ENCODE measurements around the gene RB1. TPM values are rescaled to one million over a fixed set of nuclear protein-coding genes. Genes with fewer than 3 reads are reported as not detected.
A peak's percentile ranks its signal among the peaks of the same experiment; 100 is the strongest.

The RB1 gene
- 10 to 100 TPM; 40.2 to 41.3 TPM for total RNA-seq

- Mint-ChIP-seq H3K9me3 (no peaks in the 10 kb centered on the region), H3K4me1 (peaks cover 28% of the 10 kb centered on the region), H3K27ac (peak within 1 kb of the TSS; percentile 92), H3K36me3 (ENCODE audit: low read depth) (peaks cover 26% of the 10 kb centered on the region), H3K27me3 (no peaks in the 10 kb centered on the region), H3K4me3 (peak within 1 kb of the TSS; percentile 95)
- ChIA-PET CTCF (interaction anchor here (0.6 to 1.2 kb wide), 6 partner anchors 32 to 277 kb away, joined by 3 to 4 read pairs (median 4); partner anchors contain the start of gene RCBTB2), POLR2A (interaction anchor here (0.7 to 4.7 kb wide), 30 partner anchors 10 to 944 kb away, joined by 3 to 33 read pairs (median 6); partner anchors contain the start of genes CDADC1, CYSLTR2, FNDC3A and ITM2B)
- DNase-seq: peak; percentile 93
Observed at GRCh38 chr13:48303359-48304142, at the start of gene RB1. TSS of gene RB1 (plus strand) at chr13:48303751. CDS start at chr13:48303913, 162 bp downstream.

GRCh38 chr13:48253849-48254248, 49.7 kb upstream of the RB1 start:
- CTCF ChIA-PET: interaction anchor here (0.7 kb wide), 1 partner anchor 124 kb away, joined by 3 read pairs; no protein-coding TSS in a partner anchor

GRCh38 chr13:48255090-48255489, 48.5 kb upstream of the RB1 start:
- ChIA-PET POLR2A (no interaction called here), CTCF (interaction anchor here (0.6 kb wide), 1 partner anchor 41 kb away, joined by 3 read pairs; no protein-coding TSS in a partner anchor)
- no peak overlapping the region for H3K4me3 Mint-ChIP-seq
- H3K27ac Mint-ChIP-seq: no peak overlapping the region
- H3K27me3 Mint-ChIP-seq: no peaks in the 10 kb centered on the region
- peaks cover 61% of the 10 kb centered on the region for H3K36me3 Mint-ChIP-seq (ENCODE audit: low read depth)
- DNase-seq: no peak
- H3K4me1 Mint-ChIP-seq: peaks cover 1% of the 10 kb centered on the region
- no peaks in the 10 kb centered on the region for H3K9me3 Mint-ChIP-seq

More at GRCh38 chr13:48253849-48254248, 49.7 kb upstream of the RB1 start:
- no peaks in the 10 kb centered on the region for H3K9me3 Mint-ChIP-seq
- POLR2A ChIA-PET: no interaction called here
- H3K4me3 Mint-ChIP-seq: no peak overlapping the region
- peaks cover 5% of the 10 kb centered on the region for H3K4me1 Mint-ChIP-seq
- no peaks in the 10 kb centered on the region for H3K27me3 Mint-ChIP-seq
- DNase-seq: no peak
- peaks cover 56% of the 10 kb centered on the region for H3K36me3 Mint-ChIP-seq (ENCODE audit: low read depth)
- no peak overlapping the region for H3K27ac Mint-ChIP-seq

GRCh38 chr13:48255954-48256353, 47.6 kb upstream of the RB1 start:
- ChIA-PET POLR2A (interaction anchor here (1.2 kb wide), 1 partner anchor 23 kb away, joined by 4 read pairs; the partner anchor contains the start of gene ITM2B), CTCF (interaction anchor here (0.8 kb wide), 1 partner anchor 129 kb away, joined by 3 read pairs; no protein-coding TSS in a partner anchor)
- no peak for DNase-seq
- Mint-ChIP-seq H3K27me3 (no peaks in the 10 kb centered on the region), H3K4me1 (peaks cover 1% of the 10 kb centered on the region), H3K9me3 (no peaks in the 10 kb centered on the region), H3K36me3 (ENCODE audit: low read depth) (peaks cover 63% of the 10 kb centered on the region), H3K4me3 (no peak overlapping the region), H3K27ac (no peak overlapping the region)

DNA sequence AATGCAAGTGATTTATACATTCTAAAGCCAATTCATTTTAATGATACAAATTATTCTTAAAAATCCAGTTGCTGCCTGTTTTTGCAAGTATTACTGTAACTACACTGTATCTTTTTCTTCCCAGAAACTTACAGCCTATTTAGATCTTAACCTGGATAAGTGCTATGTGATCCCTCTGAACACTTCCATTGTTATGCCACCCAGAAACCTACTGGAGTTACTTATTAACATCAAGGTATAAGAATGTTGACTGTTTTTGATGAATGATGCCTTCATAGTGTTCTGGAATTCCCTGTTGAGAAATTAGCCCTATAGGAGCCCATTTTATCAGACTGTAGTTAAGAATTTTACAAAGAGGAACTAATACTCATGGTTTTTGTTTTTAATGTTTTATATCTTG, 45.5 kb upstream of the RB1 start:
- Mint-ChIP-seq H3K36me3 (ENCODE audit: low read depth) (peaks cover 73% of the 10 kb centered on the region), H3K9me3 (no peaks in the 10 kb centered on the region), H3K4me1 (no peaks in the 10 kb centered on the region), H3K27ac (no peak overlapping the region), H3K27me3 (no peaks in the 10 kb centered on the region), H3K4me3 (no peak overlapping the region)
- no peak for DNase-seq
- ChIA-PET CTCF (no interaction called here), POLR2A (no interaction called here)

GRCh38 chr13:48258430-48258829, 45.1 kb upstream of the RB1 start:
- Mint-ChIP-seq H3K36me3 (ENCODE audit: low read depth) (peaks cover 77% of the 10 kb centered on the region), H3K9me3 (no peaks in the 10 kb centered on the region), H3K4me3 (no peak overlapping the region), H3K27ac (no peak overlapping the region), H3K27me3 (no peaks in the 10 kb centered on the region), H3K4me1 (no peaks in the 10 kb centered on the region)
- CTCF ChIA-PET: no interaction called here
- POLR2A ChIA-PET: no interaction called here
- DNase-seq: no peak

- Mint-ChIP-seq H3K9me3 (no peaks in the 10 kb centered on the region), H3K4me1 (peaks cover 11% of the 10 kb centered on the region), H3K36me3 (ENCODE audit: low read depth) (peaks cover 73% of the 10 kb centered on the region), H3K27ac (no peak overlapping the region), H3K4me3 (no peak overlapping the region), H3K27me3 (no peaks in the 10 kb centered on the region)
- DNase-seq: no peak
- CTCF ChIA-PET: no interaction called here
- POLR2A ChIA-PET: no interaction called here
Observed at GRCh38 chr13:48260970-48261369, 42.6 kb upstream of the RB1 start.

GRCh38 chr13:48263196-48263595, 40.4 kb upstream of the RB1 start:
- H3K36me3 Mint-ChIP-seq (ENCODE audit: low read depth): peaks cover 67% of the 10 kb centered on the region
- DNase-seq: no peak
- H3K4me3 Mint-ChIP-seq: no peak overlapping the region
- no peak overlapping the region for H3K27ac Mint-ChIP-seq
- peaks cover 15% of the 10 kb centered on the region for H3K4me1 Mint-ChIP-seq
- ChIA-PET CTCF (no interaction called here), POLR2A (no interaction called here)
- no peaks in the 10 kb centered on the region for H3K9me3 Mint-ChIP-seq
- no peaks in the 10 kb centered on the region for H3K27me3 Mint-ChIP-seq

- peaks cover 62% of the 10 kb centered on the region for H3K36me3 Mint-ChIP-seq (ENCODE audit: low read depth)
- no peaks in the 10 kb centered on the region for H3K9me3 Mint-ChIP-seq
- H3K27ac Mint-ChIP-seq: no peak overlapping the region
- ChIA-PET CTCF (interaction anchor here (1.1 kb wide), 1 partner anchor 226 kb away, joined by 3 read pairs; no protein-coding TSS in a partner anchor), POLR2A (no interaction called here)
- peaks cover 15% of the 10 kb centered on the region for H3K4me1 Mint-ChIP-seq
- no peaks in the 10 kb centered on the region for H3K27me3 Mint-ChIP-seq
- no peak overlapping the region for H3K4me3 Mint-ChIP-seq
- DNase-seq: no peak
Observed at GRCh38 chr13:48264058-48264457, 39.5 kb upstream of the RB1 start.

- Mint-ChIP-seq H3K9me3 (no peaks in the 10 kb centered on the region), H3K4me1 (peaks cover 15% of the 10 kb centered on the region), H3K27me3 (no peaks in the 10 kb centered on the region), H3K27ac (peak overlapping the region; percentile 2), H3K36me3 (ENCODE audit: low read depth) (peaks cover 60% of the 10 kb centered on the region), H3K4me3 (no peak overlapping the region)
- POLR2A ChIA-PET: no interaction called here
- CTCF ChIA-PET: interaction anchor here (0.9 to 1.9 kb wide), 3 partner anchors 8 to 227 kb away, joined by 3 to 4 read pairs (median 3); no protein-coding TSS in a partner anchor
- DNase-seq: no peak
Observed at GRCh38 chr13:48265217-48265815, 38.2 kb upstream of the RB1 start.

DNA sequence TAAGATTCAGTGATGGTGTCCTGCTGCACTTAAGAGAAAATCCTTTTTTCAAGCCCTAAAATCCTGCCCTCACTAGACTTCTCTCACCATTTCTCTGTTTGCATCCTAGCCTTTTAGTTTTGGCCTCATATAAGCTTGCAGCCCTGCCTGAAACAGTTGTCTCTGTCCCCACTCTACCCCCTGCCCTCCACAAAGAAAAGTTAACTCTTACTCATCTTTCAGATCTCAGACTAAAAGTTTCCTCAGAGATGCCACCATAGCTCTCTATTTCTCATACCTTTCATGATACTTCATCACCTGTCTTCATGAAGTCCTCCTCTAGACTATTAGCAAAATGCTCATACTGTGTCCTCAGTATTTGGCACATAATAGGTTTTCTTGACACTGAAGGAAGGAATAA, 37.4 kb upstream of the RB1 start:
- DNase-seq: no peak
- H3K4me1 Mint-ChIP-seq: peaks cover 15% of the 10 kb centered on the region
- no peaks in the 10 kb centered on the region for H3K9me3 Mint-ChIP-seq
- no peak overlapping the region for H3K4me3 Mint-ChIP-seq
- peaks cover 53% of the 10 kb centered on the region for H3K36me3 Mint-ChIP-seq (ENCODE audit: low read depth)
- POLR2A ChIA-PET: no interaction called here
- no peaks in the 10 kb centered on the region for H3K27me3 Mint-ChIP-seq
- H3K27ac Mint-ChIP-seq: no peak overlapping the region
- CTCF ChIA-PET: interaction anchor here (1.9 kb wide), 1 partner anchor 139 kb away, joined by 4 read pairs; no protein-coding TSS in a partner anchor

DNA sequence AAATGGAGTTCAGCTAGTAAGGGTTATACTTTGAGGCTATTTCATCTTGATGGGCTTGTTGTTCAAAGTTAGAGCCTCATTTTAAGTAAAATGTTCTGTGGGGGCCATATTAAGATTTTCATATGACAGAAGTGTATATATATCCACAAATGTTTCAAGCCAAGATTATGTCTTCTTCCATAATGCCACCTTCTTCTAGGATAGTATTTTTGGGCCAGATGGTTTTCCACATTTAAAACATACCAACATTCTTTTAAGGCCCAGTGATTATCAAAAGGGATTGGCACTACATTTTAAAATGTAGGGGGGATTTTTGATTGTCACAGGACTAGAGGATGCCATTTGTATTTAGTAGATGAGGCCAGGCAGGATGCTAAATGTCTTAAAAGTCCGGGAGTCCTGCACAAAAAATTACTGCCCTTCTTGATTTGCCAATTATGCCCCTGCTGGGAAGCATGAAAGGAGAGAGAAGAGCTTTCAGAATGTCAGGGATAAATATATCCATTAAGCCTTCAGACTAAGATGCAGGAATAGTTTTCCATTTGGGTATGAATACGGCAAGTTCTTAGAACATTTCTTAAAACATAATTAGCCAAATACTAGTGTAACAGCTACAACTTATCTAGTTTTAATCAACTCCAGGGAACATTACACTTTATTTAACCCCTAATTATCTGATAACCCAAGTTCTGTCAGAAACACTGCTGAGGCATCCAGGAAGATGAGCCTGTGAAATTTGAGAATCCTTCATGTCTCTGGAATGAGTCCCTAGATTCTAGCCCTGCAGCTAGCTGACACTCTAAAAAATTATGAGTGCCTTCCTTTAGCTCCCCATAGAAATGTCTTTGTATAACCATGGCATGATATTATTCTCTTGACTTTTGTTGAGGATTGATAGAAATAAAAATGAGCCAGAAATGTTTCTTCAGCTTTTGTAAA, 36.6 kb upstream of the RB1 start:
- no peak for DNase-seq
- Mint-ChIP-seq H3K27ac (no peak overlapping the region), H3K4me1 (peaks cover 15% of the 10 kb centered on the region), H3K9me3 (no peaks in the 10 kb centered on the region), H3K27me3 (no peaks in the 10 kb centered on the region), H3K36me3 (ENCODE audit: low read depth) (peaks cover 50% of the 10 kb centered on the region), H3K4me3 (no peak overlapping the region)
- POLR2A ChIA-PET: no interaction called here
- CTCF ChIA-PET: no interaction called here

- no peak for DNase-seq
- Mint-ChIP-seq H3K4me1 (peaks cover 15% of the 10 kb centered on the region), H3K36me3 (ENCODE audit: low read depth) (peaks cover 39% of the 10 kb centered on the region), H3K4me3 (no peak overlapping the region), H3K27ac (no peak overlapping the region), H3K9me3 (no peaks in the 10 kb centered on the region), H3K27me3 (no peaks in the 10 kb centered on the region)
- ChIA-PET CTCF (no interaction called here), POLR2A (no interaction called here)
Observed at GRCh38 chr13:48268019-48268418, 35.5 kb upstream of the RB1 start.
